ENCODE measurements around the gene PAM.
A peak's percentile ranks its signal among the peaks of the same experiment; 100 is the strongest.

Gene PAM

DNA sequence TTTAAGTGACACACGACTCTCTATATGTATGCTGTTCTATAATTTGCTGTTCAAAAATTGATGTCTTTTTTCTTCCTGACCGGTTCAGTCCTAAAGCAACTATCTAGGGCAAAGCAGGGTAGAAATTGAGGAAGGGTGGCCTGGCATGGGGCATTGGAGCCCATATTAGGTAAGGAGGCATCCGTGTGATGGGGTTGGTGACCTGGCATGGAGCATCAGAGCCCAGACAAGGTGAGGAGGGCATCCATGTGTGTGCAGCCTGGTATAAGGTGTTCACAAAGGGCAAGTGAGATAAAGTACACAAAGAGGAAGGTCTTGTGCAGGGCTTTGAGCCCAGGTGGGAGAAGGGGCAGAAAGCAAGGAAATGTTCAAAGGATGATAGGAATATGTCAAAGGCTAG lies 104.9 kb downstream of the PAM start:
- no peak for DNase-seq (ENCODE audit: low read depth)

DNA sequence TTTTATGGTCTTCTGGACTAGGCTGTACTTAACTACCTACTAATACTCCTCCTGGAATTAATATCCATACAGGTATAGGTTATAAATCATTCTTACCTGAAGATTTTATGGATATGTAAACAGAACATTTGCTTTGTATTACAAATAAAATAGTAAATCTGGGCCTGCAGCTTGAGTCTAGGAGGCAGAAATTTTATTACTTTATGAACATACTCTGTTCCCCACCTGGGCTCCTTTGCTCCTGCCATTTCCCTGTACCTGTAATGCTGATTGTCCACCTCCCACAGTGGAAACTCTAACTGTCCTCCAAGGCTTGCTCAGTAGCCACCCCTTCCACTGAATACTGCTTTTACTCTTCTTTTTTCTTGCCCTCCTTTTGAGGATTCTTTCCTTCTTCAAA lies 108.0 kb downstream of the PAM start:
- no peak for DNase-seq (ENCODE audit: low read depth)

DNA sequence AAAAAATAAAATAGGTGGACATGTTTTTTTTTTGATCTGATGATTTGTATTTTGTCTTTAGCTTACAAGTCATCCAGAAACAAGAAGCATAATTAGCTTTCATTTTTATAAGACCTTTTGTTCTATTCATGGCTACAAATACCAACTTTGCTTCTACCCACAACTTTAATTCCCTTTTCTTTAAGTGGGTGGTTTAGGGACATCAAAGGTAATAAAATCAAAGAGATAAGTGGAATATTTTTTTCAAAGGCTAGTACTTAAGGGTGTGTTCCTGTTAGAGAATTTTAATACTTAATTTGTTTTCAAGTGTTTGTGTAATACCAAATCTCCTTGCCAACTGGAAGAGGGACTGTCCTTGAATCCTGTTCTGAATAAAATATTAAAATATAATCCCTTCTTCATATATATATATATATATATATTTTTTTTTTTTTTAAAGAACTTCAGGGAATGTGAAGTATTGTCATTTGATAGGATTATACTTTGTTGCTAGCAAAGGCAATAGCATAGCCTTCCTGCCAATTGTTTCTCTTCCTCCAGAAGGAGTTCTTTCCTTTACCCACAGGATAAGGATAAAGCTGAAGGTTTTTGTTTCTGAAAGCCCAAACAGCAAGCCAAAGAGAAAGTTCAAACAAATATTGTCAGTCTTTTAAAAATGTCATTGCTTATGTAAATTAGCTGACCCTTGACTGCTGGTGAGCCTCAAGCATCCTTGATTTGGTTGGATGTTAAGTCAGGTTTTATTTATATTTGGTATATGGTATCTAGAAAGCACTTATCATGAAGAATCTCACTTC lies 108.9 kb downstream of the PAM start:
- DNase-seq (ENCODE audit: low read depth), result no peak

DNA sequence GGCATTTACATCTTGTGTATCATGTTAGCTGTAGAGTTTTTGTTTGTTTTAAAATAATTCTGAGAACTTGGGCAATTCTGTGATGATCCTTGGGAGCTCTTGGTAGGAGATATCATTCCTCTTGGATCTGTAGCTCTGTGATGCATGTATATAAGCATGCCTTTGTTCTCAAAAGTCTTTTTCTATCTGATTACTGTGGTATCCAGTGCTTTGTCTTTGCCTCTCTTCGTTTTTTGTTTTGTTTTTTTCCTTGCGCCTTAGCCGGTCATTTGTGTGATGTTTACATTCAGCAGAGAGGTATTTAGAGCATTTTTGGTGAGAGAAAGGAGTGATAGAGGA lies 110.0 kb downstream of the PAM start:
- no peak for DNase-seq (ENCODE audit: low read depth)

DNA sequence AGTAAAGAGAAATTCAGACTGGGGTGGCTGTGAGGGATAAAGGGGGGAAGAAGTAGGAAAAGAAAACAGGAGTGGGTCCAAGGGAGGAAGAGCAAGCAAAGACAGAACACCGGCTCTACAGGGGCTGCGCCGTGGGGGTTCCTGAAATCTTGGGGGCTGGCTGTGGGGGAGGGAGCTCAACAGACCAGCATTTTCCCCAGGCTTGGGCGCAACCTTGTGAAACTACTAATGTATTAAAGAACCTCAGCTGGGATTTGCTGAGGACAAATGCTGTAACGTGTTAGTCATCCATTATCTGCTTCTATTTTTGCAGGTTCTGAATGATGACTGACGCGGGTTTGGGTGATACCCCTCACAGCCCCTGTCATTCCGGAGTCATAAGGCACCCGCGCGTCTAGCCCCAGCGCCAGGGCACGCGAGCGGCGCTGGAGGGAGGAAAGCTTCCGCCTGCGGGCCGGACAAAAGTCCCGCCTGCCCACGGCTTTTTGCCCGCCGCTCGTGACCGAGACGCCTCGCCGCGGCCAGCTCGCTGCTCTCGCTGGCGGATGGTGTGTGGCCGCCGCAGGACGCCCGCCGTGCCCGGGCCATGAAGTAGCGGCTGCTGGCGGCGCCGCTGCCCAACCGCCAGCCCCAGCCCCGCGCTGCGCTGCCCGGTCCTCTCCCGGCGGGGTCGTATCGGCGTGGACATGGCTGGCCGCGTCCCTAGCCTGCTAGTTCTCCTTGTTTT lies 110.6 kb downstream of the PAM start:
- DNase-seq (ENCODE audit: low read depth), result peak; percentile 75

DNA sequence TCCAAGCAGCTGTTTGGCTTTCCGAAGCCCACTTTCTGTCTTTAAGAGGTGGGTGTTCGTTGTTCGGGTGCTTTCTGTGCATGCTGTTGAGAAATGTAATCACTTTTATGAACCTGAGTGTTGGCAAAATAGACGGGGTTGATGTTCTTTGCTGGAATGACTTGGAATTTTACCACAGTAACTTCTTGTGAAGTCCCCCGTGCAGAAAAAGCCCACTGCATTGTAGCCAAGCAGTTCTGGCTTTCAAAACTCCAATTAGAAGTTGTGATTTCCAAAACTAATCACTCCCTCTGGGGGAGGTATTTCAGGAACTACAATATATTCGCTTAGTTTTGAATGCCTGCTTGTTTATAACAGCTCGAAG lies 111.1 kb downstream of the PAM start:
- no peak for DNase-seq (ENCODE audit: low read depth)

DNA sequence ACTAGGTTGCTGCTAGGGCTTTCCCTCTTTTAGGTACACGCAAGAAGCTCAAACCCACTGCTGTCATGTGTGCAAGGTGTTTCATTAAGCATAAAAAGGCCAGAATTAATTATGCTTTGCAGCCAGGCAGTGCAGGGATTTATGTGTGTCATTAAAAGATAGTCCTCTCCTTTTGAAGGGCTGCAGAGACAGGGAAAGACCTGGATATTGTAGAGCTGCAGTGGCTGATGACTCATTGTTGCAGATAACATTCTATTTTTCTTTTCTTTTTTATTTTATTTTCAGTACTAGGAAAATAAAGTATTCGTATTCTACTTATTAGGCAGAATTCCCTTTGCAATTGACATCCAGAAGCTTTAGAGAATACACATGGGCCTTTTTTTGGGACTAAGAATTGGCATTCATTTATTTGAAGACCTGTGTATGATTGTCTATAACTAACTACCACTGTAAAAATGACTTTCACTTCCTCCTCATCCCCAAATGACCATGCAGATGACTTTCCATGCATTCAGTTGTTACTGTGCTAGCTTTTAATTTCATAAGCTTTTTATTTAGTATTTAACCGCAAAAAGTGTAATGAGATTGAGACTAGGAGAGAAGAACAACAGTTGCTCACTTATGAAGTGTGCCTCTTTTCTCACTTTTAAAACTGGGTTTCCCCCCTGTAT lies 113.0 kb downstream of the PAM start:
- no peak for DNase-seq (ENCODE audit: low read depth)

DNA sequence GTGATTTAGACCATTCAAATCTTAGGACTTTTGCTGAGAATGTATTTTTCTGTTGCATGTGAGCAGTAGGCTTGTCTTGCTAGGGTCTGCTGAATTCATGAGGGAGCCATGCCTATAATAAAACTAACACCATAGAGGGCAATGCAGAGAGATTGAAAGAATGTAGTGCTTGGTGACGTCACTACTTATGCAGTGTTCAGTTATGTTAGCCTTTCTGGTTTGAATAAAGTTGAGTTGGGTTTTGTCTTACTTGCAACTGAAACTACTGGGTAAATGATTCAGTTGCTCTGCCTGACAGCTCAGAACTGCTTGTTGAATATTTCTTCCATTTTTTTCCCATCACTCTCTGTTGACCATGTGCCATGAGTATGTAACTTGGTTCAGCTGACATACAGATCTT lies 114.1 kb downstream of the PAM start:
- no peak for DNase-seq (ENCODE audit: low read depth)

DNA sequence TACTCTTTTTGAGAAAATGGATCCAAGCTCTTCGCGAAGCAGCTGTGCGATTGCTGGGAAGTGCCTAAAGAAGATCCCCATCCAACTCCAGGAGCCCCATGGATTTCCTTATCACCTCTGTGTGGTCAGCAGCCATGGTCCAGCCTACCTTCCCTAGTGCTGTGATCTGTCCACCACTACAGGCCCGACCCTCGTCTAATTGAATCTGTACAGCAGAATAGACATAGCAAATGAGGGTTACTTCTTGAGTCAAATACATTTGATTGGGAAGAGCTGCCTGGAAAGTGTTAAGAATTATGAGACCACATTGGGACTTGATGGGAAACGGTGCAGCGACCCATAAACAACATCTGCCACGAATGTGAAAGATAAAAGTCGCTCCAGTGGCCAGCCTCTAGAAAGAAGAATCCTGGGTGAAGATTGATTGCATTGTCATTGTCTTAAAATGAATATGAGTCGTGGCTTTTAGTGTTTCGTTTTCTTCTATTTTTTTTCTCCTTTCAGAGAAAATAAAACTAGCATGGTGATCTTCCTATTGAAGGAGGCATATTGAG lies 118.4 kb downstream of the PAM start:
- no peak for DNase-seq (ENCODE audit: low read depth)

DNA sequence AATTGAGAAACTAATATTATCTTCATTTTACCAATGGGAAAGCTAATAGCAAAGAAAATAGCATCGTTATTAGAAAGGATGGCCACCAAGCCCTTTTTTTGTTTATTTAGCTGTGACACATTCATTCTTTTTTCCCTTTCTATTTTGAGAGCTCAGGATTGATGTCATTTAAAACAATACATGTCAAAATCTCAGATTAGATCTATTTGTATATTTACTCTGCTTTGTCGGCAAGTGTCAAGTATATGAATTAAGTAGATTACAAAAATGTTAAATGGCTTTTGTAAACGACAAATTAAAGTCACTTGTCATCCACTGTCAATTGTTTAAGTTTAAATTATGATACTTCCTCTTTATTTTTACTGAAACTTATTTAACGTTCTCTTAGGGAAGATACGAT lies 118.9 kb downstream of the PAM start:
- no peak for DNase-seq (ENCODE audit: low read depth)

DNA sequence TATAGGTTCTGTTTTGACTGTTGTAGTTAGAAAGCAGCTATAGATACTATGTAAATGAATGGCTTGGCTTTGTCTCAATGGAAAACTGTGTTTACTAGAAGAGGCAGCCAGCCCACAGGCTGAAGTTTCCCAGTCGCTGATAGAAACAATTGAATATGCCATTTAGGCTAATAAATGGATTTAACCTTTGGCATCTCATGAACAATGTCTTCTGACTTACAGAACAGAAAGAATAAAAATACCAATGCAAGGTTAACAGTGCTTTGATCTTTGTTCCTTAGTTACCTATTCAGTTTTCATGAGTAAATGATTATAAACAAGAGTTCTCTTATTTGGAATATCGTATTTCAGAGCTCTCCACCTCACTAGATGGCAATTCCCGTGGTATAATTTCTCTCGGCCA lies 120.6 kb downstream of the PAM start:
- no peak for DNase-seq (ENCODE audit: low read depth)

DNA sequence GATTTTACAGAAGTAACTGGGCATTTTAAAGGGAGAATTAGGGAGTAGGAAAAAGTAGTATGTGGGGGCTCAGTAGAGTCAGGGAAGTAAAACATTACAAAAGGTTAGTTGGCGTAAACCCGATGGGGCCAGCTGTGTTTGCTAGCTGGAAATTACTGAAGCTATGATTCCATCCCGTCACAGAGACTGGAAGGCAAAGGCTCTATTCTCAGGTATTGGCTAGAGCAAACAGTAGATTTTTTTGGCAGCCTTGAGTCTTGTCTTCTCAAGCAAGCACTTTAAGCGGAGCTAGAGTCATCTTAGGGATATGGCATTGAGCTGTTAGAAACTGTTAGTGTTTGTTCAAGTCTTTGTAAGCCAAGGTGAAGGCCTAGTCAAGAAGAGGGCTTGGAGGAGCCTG lies 121.5 kb downstream of the PAM start:
- DNase-seq (ENCODE audit: low read depth), result no peak

DNA sequence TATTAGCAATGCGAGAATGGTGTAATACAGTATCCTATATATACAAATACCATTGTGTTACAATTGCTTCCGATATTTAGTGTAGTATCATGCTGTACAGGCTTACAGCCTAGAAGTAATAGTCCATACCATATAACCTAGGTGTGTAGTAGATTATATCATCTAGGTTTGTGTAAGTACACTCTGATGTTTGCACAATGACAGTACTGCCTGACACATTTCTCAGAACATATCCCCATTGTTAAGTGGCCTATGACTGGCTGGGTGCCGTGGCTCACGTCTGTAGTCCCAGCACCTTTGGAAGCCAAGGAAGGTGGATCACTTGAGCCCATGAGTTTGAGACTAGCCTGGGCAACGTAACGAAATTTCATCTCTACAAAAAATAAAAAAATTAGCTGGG lies 124.6 kb downstream of the PAM start:
- no peak for DNase-seq (ENCODE audit: low read depth)

DNA sequence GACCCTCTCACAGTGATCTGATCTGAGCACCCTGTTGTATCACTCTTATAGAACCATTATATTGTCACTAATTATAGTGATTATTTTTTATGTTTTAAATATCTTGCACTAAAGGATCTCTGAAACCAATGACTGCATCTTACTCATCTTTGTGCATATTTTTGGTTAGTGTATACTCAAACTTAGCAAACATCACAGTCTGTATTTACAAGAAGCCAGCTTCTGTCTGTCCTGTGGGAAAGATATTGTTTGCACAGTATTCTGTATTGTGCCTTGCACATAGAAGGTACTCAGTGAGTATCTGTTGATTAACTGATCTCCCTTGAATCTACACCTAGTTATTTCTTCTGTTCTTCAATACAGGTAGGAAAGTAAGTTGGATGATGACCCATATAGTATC lies 131.5 kb downstream of the PAM start:
- DNase-seq (ENCODE audit: low read depth), result no peak

DNA sequence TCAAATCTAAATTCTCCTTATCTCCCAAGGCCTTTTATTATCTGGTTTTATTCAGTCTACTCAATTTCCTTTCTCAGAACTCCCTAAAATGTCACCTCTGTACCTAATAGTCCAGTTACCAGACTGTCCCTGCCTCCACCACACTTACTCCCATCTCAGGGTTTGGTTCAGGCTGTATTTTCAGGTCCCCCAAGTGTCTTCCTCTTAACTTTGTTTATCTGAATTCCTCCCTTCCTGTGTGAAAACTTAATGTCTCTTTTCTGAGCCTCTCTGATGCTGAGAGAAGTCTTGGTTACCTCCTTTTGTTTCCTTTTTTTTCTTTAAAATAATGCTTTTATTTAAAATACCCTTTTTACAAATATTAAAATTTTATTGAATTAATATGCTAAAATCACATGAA lies 133.4 kb downstream of the PAM start:
- DNase-seq (ENCODE audit: low read depth), result no peak

DNA sequence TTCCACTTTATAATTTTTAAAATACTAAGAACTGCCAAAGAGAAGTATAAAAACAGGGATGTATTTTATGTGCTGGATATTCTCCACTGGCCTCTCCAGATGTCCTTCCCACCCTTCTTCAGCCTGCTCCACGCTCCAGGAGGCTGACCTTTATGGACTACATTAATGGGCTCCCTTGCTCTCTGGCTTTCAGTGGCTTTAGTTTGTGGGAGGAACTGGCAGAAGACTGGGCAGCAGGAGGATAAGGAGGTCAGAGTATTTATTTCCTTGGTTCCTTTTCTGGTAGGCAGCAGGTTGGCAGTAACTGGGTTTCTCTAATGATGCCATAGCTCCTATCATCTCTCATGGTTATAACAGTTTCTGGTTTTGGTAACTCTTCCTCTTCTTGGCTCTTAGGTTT lies 133.9 kb downstream of the PAM start:
- DNase-seq (ENCODE audit: low read depth), result no peak

DNA sequence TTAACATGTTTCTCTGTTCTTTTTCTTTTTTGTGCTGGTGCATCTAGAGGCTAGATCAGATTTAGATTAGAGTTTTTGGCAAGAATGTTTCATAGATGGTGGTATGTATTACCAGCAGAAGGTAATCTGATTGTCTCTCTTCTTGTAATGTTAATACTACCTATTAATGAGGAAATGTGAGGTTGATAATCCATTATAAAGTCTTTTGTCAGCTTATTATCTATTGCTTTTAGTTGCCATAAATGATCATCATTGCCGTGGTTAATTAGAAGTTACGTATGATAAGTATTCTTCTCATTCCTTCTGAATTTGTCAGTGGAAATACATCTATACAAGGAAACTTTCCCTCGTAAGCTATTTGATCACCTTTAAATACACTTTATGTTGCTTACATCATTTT lies 135.0 kb downstream of the PAM start:
- no peak for DNase-seq (ENCODE audit: low read depth)

DNA sequence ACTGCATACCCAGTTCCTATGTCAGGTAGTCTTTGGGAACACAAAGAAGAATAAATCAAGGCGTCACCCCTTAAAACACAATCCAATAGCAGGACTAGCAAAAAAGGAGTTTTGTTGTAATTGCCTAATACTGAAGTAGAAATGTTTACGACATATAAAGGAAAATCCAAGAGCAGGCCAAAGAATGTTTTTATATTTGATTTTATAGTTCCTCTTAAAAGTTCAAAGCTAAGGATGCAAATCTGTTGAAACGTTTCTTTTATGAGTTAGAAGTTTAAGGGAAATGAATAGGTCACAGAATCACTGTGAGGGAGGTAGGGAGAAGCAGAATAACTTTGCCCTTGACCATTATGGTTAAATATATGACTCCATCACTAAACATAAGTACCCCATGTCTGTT lies 136.1 kb downstream of the PAM start:
- DNase-seq (ENCODE audit: low read depth), result no peak

DNA sequence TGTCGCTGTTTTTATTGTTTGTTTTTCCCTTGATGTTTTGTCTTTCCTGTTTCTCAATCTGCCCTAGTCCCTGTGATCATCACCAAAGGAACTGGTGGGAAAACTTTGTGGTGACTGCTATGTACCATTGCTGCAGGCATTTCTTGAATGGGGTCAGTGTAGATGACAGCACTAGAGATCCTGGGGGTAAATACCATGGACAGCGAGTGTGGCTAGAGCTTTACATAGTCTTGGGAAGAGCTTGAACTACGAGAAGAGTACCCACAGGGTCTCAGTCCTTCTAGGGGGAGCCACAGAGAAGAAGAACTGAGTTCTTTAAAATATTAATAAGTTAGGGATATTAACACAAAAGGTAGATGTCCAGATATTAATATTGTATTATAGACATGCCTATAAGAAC lies 138.8 kb downstream of the PAM start:
- no peak for DNase-seq (ENCODE audit: low read depth)

DNA sequence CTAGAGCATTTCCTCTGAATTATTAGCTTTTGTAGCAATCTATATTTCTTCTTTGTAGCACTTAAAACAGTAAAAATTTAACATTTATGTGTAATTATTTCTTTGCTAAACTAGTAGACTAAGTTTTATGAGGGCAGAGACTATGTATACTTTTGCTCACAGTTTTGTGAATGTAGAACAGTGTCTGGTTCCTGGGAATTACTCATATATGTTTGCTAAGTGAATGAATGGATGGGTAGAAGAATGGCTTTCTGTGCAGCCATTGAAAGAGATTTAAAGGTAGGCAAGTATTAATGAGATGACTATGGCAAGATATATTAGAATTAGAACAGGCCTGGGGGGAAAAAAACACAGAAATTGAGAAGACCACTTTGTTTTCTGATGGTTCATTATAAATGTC lies 140.1 kb downstream of the PAM start:
- no peak for DNase-seq (ENCODE audit: low read depth)

DNA sequence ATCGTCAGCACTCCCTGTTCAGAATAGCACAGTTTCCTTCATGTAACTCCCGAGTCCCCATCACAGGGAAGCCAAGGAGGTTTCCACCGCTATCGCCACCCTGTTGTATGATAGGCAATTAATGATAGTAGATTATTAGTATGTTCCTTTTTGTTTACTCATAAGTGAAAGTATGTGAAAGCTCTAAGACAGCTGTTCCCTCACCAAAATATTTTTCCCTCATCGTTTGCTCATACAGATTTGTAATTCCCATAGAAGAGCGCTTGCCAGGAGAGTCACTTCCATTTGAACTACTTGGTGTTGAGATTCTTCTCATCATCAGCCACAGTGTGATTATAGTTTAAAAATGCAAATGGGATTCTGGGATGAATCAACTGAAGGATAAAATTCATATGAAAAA lies 140.9 kb downstream of the PAM start:
- no peak for DNase-seq (ENCODE audit: low read depth)

DNA sequence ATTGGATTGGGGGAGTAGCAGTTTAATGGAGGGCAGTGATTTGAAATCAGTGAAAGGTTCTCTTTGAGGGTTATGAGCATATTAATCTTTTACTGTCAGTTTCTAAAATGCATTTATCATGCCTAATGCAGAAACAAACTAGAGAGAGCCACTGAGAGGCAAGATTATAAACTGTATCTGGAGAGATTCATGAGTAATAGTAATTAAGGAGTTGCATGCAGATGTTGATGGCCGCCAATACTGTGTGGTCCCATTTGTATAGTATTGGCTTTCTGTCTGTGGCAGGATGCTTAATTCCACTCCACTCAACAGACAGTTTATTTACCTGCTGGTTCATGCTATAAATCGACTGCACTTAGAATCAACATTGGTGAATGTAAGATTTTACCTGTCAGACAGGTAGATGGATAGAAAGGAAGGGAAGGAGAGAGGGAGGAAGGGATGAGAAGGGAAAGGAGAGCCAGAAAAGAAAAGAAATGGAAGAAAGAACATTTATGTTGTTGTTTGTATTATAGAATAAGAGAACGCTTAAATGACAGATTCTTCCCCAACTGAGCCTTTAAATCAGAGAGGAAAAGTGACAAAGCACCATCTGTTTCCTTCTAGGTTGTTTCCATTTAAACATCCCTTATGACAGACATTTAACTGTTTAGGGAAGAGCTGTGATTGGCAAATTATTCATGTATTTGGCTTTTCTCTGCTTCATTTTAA lies 146.5 kb downstream of the PAM start:
- DNase-seq (ENCODE audit: low read depth), result no peak

DNA sequence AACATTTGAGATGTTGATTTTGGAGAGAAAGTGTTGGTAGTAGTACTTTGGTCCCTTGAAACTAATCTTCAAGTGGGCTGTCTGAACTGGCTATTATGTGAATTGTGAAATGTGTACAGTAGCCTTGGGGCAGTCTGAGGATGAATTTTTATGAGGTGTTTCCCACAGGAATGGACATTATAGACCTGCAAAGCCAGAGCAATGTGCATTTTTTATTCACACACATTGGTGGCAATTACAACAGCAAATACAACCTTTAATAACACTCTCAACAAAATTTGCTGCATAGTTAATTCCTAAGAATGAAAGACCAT lies 147.0 kb downstream of the PAM start:
- DNase-seq (ENCODE audit: low read depth), result no peak
